GM18870 (cell line): ENCODE measurements around the gene TNC.

Experiments
- ATAC-seq: cut with Tn5 transposase; IDR thresholded peaks from one replicate; pipeline ENCODE4 v1.9.1; 2021; ENCODE audit warnings: moderate library complexity; ENCODE audit not compliant: unreplicated experiment

Gene TNC

DNA sequence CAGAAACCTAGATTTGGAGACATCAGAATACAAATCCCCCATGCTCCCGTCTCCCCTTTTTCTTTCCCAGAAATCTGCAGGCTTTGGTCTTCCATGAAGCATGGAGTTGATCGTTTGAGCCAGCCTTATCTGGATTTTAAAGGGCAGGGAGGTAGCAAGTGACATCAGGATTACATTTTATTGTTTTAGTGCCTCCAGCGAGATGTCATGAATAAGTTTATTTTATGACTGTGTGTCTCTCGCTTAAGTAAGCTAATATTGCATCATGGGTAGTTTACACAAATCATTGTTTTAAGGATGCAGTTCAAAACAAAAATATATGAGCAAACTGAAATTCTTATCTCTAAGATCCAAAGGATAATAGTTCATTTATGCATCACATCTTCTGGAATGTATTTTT, 136.9 kb downstream of the TNC start:
- no peak for ATAC-seq

DNA sequence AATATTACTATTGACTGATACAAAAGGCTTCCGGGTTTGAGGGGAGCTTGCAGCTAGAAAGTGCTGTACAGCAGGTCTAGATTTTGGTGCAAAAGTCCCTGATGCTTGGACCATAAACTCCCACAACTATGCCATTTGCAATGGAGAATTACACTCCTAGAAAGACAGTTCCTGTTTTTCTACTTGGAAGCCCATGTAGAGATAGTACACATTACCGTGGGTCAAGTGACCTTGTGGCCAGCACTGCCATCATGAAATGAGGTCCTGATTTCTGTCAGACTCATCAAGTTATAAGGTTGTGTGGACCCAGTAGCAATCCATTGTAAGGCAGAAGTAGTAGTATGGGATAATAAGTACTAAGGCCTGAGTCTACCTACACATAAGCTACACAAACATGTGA, 144.7 kb downstream of the TNC start:
- ATAC-seq = no peak

DNA sequence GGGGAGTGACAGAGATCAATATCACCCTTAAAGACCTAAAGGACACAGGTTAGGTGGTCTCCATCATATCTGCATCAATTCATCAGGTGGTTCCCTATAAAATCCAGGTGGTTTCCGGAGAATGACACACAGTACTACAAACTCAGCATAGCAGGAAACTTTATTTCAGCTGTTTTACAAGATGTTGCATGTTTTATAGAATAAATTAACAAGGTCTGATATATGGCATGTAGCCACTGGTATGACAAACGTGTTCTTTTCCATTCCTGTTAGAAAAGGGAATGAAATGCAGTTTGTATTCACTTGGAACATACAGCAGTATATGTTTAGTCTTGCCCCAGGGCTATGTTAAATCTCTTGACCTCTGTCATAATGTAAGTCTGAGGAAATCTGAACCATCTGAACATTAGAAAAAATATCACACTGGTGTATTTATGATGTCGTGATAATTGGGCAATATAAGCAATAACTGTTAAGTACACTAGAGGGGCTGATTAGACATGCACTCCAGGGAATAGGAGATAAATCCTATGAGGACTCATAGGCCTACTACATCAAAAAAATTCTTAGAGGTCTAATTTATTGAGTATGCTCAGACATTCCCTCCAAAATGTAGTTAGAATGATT, 145.3 kb downstream of the TNC start:
- ATAC-seq = no peak
